ENCODE measurements around the gene PKNOX1.
"Not testable (repeated sequence)": the region's sequence is repeated elsewhere in the genome, so short reads cannot be mapped to it uniquely, and the experiment has no call there.

Gene PKNOX1

GRCh38 chr21:43001316-43001715 lies 27.0 kb downstream of the PKNOX1 start:
- no peak for TF ChIP-seq JUND (IDR thresholded peaks at IDR 0.05; ENCODE audit: low read depth)
- no peak for DNase-seq (ENCODE audit: low read depth in 1 of 2, low spot score in 1 of 2)
- in situ Hi-C loops (cut with HindIII; ENCODE audit: low pct_unique_long_range_greater_than_20kb, low sequenced_read_pairs): no loop called here

- TF ChIP-seq JUND (IDR thresholded peaks at IDR 0.05; ENCODE audit: low read depth): no peak
- in situ Hi-C loops (cut with HindIII; ENCODE audit: low pct_unique_long_range_greater_than_20kb, low sequenced_read_pairs): no loop called here
- no peak for DNase-seq (ENCODE audit: low read depth in 1 of 2, low spot score in 1 of 2)
These were observed 30.6 kb downstream of the PKNOX1 start for GRCh38 chr21:43004926-43005325.

- DNase-seq (ENCODE audit: low read depth in 1 of 2, low spot score in 1 of 2): no peak
- no peak for TF ChIP-seq JUND (IDR thresholded peaks at IDR 0.05; ENCODE audit: low read depth)
- in situ Hi-C loops (cut with HindIII; ENCODE audit: low pct_unique_long_range_greater_than_20kb, low sequenced_read_pairs): no loop called here
These were observed 31.3 kb downstream of the PKNOX1 start for GRCh38 chr21:43005635-43006034.

DNA sequence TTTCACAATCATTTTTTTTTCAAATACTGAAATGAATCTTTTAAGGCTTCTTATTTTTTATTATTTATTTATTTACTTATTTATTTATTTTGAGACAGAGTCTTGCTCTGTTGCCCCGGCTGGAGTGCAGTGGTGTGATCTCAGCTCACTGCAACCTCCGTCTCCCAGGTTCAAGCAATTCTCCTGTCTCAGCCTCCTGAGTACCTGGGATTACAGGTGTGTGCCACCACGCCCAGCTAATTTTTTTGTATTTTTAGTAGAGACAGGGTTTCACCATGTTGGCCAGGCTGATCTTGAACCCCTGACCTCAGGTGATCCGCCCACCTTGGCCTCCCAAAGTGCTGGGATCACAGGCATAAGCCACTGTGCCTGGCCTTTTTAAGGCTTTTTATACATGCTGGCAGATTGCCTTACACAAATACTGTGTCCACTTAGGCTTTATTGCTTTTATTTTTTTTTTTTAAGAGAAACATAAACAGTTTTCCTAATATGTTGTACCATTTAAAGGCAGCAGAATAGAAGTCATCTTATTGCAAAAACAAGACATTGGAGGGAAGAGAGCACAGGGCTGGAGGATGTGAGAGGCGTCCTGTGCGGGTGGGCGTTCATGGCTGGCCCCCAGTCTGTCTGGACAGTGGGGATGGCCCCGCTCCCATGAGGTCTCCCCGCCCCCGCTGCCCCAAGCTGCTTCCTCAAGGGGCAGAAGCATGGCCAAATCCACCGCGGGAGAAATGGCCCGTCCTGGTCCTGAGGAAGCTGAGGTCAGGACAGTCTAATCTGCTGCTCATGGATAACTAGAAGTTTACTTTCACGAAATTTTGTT lies 31.9 kb downstream of the PKNOX1 start:
- in situ Hi-C loops (cut with HindIII; ENCODE audit: low pct_unique_long_range_greater_than_20kb, low sequenced_read_pairs); DNase-seq (ENCODE audit: low read depth in 1 of 2, low spot score in 1 of 2): not testable (repeated sequence)

- in situ Hi-C loops (cut with HindIII; ENCODE audit: low pct_unique_long_range_greater_than_20kb, low sequenced_read_pairs): no loop called here
- no peak for TF ChIP-seq JUND (IDR thresholded peaks at IDR 0.05; ENCODE audit: low read depth)
- DNase-seq (ENCODE audit: low read depth in 1 of 2, low spot score in 1 of 2): peak in 1 of 2 experiments; percentile 62
These were observed 32.5 kb downstream of the PKNOX1 start for GRCh38 chr21:43006874-43007208.

DNA sequence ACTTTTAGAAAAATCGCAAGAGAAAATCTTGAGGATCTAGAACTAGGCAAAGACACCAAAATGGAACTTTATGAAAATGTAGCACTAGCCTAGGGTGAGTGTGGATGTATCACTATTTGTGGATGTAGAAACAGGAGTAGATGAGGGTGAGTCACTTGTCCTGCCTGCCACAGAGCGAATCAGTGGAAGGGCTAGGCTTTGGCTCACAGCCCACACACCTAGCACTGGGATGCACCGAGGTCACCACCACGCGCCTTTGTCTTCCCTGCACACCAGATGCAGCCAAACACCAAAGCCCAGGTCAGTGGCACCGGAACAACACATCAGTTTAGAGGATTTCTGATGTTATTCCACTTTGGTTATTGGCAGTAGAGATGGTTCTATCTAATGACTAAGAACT lies 38.2 kb downstream of the PKNOX1 start:
- no peak for DNase-seq (ENCODE audit: low read depth in 1 of 2, low spot score in 1 of 2)
- in situ Hi-C loops (cut with HindIII; ENCODE audit: low pct_unique_long_range_greater_than_20kb, low sequenced_read_pairs): no loop called here

DNA sequence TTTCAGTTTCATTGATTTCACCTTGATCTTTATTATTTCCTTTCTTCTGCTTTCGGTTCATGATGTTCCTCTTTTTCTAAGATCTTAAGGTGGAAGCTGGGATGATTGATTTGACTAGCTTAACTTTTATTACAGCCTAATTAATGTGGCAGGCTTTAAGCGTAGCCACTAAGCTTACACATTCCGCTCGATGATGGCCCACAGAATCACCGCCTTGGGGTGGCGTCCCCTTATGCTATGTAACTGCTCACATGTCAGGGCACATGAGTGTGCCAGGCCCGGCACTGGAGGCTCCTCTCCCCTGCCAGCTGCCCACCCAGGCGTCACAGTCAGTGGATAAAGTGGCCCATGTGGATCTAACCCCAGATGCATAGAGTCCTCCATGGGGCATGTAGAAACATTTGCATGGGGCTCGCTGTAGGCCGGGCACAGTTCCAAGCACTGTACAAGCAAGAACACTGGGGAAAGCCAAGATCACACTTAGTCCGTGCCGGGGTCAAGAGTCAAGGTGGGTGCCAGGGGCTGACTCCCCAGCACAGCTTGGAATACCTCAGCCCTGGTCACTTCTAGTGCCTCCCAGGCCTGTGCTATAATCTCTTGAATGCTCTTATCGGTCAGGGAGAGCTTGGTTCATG lies 41.7 kb downstream of the PKNOX1 start:
- no peak for TF ChIP-seq JUND (IDR thresholded peaks at IDR 0.05; ENCODE audit: low read depth)
- in situ Hi-C loops (cut with HindIII; ENCODE audit: low pct_unique_long_range_greater_than_20kb, low sequenced_read_pairs): no loop called here
- DNase-seq (ENCODE audit: low read depth in 1 of 2, low spot score in 1 of 2): no peak

More for the DNA sequence above, 38.2 kb downstream of the PKNOX1 start:
- no peak for TF ChIP-seq JUND (IDR thresholded peaks at IDR 0.05; ENCODE audit: low read depth)

- in situ Hi-C loops (cut with HindIII; ENCODE audit: low pct_unique_long_range_greater_than_20kb, low sequenced_read_pairs): no loop called here
These were observed 42.4 kb downstream of the PKNOX1 start for GRCh38 chr21:43016728-43017127.

GRCh38 chr21:43018519-43018918 lies 44.2 kb downstream of the PKNOX1 start:
- in situ Hi-C loops (cut with HindIII; ENCODE audit: low pct_unique_long_range_greater_than_20kb, low sequenced_read_pairs): no loop called here
- DNase-seq (ENCODE audit: low read depth in 1 of 2, low spot score in 1 of 2): no peak
- no peak for TF ChIP-seq JUND (IDR thresholded peaks at IDR 0.05; ENCODE audit: low read depth)

More at GRCh38 chr21:43016728-43017127, 42.4 kb downstream of the PKNOX1 start:
- TF ChIP-seq JUND (IDR thresholded peaks at IDR 0.05; ENCODE audit: low read depth): no peak
- no peak for DNase-seq (ENCODE audit: low read depth in 1 of 2, low spot score in 1 of 2)

DNA sequence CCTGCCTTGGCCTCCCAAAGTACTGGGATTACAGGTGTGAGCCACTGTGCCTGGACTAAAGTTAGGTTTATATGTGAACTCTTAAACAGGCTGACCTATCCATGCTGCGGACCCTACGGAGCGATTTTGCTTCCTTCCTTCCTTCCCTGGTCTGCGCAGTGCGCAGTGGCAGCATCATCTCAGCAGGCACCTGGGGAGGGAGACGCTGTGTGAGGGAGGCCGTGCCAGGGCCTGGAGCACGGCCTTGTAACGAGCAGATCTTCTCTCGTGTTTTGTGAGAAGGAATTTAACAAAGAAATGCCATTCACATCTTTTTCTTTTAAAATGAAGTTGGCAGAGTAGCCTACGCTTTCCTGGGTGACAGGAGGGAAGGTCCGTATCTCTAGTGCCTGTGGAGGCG lies 45.8 kb downstream of the PKNOX1 start:
- TF ChIP-seq JUND (IDR thresholded peaks at IDR 0.05; ENCODE audit: low read depth): no peak
- no peak for DNase-seq (ENCODE audit: low read depth in 1 of 2, low spot score in 1 of 2)
- in situ Hi-C loops (cut with HindIII; ENCODE audit: low pct_unique_long_range_greater_than_20kb, low sequenced_read_pairs): no loop called here

DNA sequence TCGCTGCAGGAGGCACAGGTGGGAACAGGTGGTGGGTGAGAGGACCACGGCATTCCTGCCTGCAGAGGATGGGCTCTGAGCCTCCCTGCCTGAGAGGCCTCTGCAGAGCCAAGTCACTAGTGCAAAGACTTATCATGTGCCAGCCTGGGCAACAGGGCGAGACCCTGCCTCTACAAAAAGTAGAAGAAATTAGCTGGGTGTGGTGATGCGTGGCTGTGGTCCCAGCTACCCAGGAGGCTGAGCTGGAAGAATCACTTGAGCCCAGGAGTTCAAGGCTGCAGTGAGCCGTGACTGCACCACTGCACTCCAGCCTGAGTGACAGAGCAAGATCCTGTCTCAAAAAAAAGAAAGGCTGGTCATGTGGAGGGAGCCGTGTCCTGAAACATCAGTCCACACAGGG lies 46.4 kb downstream of the PKNOX1 start:
- TF ChIP-seq JUND (IDR thresholded peaks at IDR 0.05; ENCODE audit: low read depth): no peak
- no peak for DNase-seq (ENCODE audit: low read depth in 1 of 2, low spot score in 1 of 2)
- in situ Hi-C loops (cut with HindIII; ENCODE audit: low pct_unique_long_range_greater_than_20kb, low sequenced_read_pairs): no loop called here

- no peak for TF ChIP-seq JUND (IDR thresholded peaks at IDR 0.05; ENCODE audit: low read depth)
- no peak for DNase-seq (ENCODE audit: low read depth in 1 of 2, low spot score in 1 of 2)
- in situ Hi-C loops (cut with HindIII; ENCODE audit: low pct_unique_long_range_greater_than_20kb, low sequenced_read_pairs): no loop called here
These were observed 46.8 kb downstream of the PKNOX1 start for GRCh38 chr21:43021191-43021590.

- in situ Hi-C loops (cut with HindIII; ENCODE audit: low pct_unique_long_range_greater_than_20kb, low sequenced_read_pairs): no loop called here
- TF ChIP-seq JUND (IDR thresholded peaks at IDR 0.05; ENCODE audit: low read depth): no peak
- DNase-seq (ENCODE audit: low read depth in 1 of 2, low spot score in 1 of 2): no peak
These were observed 47.6 kb downstream of the PKNOX1 start for GRCh38 chr21:43021756-43022600.
